ENCODE data around the gene KPNA6.

GRCh38 chr1:32125313-32125712 lies 17.5 kb downstream of the KPNA6 start:
- TF ChIP-seq CTCF (IDR thresholded peaks at IDR 0.05) (no peak), POLR2A (IDR thresholded peaks at IDR 0.05) (no peak)
